NCI-H82 treated with DMSO at 0.1 percent for 48 hours (cell line): ENCODE results near the gene APOLD1.
"Not testable (repeated sequence)": the region's sequence is repeated elsewhere in the genome, so short reads cannot be mapped to it uniquely, and the experiment has no call there.

Experiments used
- DNase-seq: peaks from one replicate; lab custom pipeline; 2025; ENCODE audit not compliant: unreplicated experiment; lab: John Stamatoyannopoulos, UW

Gene APOLD1

GRCh38 chr12:12784911-12785814, at the start of gene APOLD1:
Gene APOLD1 (plus strand): TSS chr12:12785659. CDS start chr12:12785692, 33 bp downstream.
- no peak for DNase-seq

- DNase-seq: no peak
Observed at GRCh38 chr12:12736759-12737676, 48.4 kb upstream of the APOLD1 start.

GRCh38 chr12:12738152-12738551, 47.3 kb upstream of the APOLD1 start:
- DNase-seq: not testable (repeated sequence)

GRCh38 chr12:12741660-12742059, 43.8 kb upstream of the APOLD1 start:
- DNase-seq: no peak

- DNase-seq: no peak
Observed at GRCh38 chr12:12744546-12745305, 40.7 kb upstream of the APOLD1 start.

- DNase-seq: peak; percentile 92
Observed at GRCh38 chr12:12745576-12746211, 39.8 kb upstream of the APOLD1 start.

GRCh38 chr12:12747278-12747677, 38.2 kb upstream of the APOLD1 start:
- no peak for DNase-seq

- DNase-seq: no peak
Observed at GRCh38 chr12:12748044-12748443, 37.4 kb upstream of the APOLD1 start.

GRCh38 chr12:12749433-12749832, 36.0 kb upstream of the APOLD1 start:
- no peak for DNase-seq

GRCh38 chr12:12755923-12756322, 29.5 kb upstream of the APOLD1 start:
- DNase-seq: no peak

- DNase-seq: no peak
Observed at GRCh38 chr12:12757121-12757520, 28.3 kb upstream of the APOLD1 start.

GRCh38 chr12:12759234-12759915, 26.1 kb upstream of the APOLD1 start:
- DNase-seq: no peak

- DNase-seq: no peak
Observed at GRCh38 chr12:12764824-12765223, 20.6 kb upstream of the APOLD1 start.

GRCh38 chr12:12770262-12770661, 15.2 kb upstream of the APOLD1 start:
- no peak for DNase-seq

GRCh38 chr12:12774791-12775190, 10.7 kb upstream of the APOLD1 start:
- DNase-seq: no peak

- no peak for DNase-seq
Observed at GRCh38 chr12:12776261-12776660, 9.2 kb upstream of the APOLD1 start.

GRCh38 chr12:12777092-12777491, 8.4 kb upstream of the APOLD1 start:
- DNase-seq: no peak

- DNase-seq: no peak
Observed at GRCh38 chr12:12779007-12779406, 6.5 kb upstream of the APOLD1 start.

- no peak for DNase-seq
Observed at GRCh38 chr12:12779529-12779928, 5.9 kb upstream of the APOLD1 start.

- DNase-seq: no peak
Observed at GRCh38 chr12:12784116-12784515, 1.3 kb upstream of the APOLD1 start.
